Measurements from ENCODE around the gene ANHX.
A peak's percentile ranks its signal among the peaks of the same experiment; 100 is the strongest.

ANHX gene

GRCh38 chr12:133202493-133203343 lies 33.0 kb downstream of the ANHX start:
- DNase-seq = no peak

GRCh38 chr12:133201888-133202287 lies 33.8 kb downstream of the ANHX start:
- no peak for DNase-seq

DNA sequence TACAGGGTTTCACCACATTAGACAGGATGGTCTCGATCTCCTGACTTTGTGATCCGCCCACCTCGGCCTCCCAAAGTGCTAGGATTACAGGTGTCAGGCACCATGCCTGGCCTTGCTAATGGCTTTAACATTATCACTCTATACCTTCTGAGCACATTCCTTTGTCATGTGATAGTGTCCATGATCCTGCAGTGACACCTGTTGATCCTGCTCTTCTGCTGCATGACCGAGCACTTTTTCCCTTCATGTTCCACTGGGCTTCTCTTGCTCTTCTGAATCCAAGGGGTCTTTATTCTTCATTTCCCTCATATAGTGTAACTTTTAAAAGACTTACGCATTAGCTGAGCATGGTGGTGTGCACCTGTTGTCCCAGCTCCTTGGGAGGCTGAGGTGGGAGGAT lies 42.8 kb downstream of the ANHX start:
- no peak for DNase-seq

DNA sequence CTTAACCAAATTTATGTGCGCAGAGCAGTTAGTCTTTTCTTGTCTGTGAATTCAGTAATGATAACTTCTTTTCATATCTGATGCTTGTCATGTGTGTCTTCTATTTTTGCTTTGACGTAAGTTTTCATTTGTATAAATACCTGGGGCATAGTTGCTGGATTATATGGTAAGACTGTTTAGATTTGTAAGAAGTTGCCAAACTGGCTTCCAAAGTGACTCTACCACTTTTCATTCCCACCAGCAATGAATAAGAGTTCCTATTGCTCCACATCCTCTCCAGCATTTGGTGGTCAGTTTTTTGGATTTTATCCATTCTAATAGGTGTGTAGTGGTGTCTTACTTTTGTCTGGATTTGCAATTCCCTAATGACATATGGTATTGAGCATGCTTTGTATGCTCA lies 45.5 kb downstream of the ANHX start:
- no peak for DNase-seq

- peak; percentile 84 for DNase-seq
Observed at GRCh38 chr12:133181238-133181959, 54.3 kb downstream of the ANHX start, which contains the start of gene ZNF268. Gene ZNF268, plus strand, starts transcription at chr12:133181495. Its CDS starts 503 bp downstream, at chr12:133181998.

DNA sequence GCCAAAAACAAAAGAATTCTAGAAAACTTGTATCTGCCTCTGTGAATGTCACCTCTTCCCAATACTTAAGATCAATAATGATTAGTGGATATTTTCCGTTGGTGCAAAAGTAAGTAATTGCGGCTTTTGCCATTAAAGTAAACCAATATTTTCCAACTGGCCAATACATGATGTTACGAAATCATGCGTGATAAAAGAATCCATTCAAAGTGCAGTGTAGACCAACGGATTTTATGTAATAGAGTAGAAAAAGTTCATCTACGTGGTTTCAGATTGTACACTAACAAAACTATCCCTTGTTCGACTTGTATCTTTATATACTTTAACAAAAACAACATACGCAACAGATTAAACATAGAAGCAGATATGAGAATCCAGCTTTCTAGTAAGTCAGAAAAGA lies 55.0 kb downstream of the ANHX start:
- no peak for DNase-seq

GRCh38 chr12:133174901-133175300 lies 60.8 kb downstream of the ANHX start:
- DNase-seq = no peak

DNA sequence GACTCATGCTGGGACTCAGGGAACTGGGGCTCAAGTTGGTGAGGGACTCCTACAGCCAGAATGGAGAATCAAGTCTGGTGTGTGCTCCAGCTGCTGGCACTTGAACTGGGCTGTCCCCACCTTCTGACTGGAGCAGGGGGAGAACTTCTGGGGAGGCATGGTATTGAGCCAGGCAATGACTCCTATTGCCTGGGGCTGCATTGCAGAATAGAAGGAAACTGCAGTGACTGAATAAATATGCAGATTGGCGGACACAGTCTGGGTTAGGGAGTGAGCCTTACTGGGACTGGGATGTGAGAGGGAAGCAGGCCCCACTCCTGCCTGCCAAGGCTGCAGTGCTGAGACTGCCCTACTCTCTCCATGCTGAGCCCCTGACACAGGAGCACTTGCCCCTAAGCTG lies 63.2 kb downstream of the ANHX start:
- DNase-seq = no peak
